ENCODE data around the gene RANBP3L. TPM values are rescaled to one million over a fixed set of nuclear protein-coding genes. Genes with fewer than 3 reads are reported as not detected.
"Not testable (repeated sequence)": the region's sequence is repeated elsewhere in the genome, so short reads cannot be mapped to it uniquely, and the experiment has no call there.

Gene RANBP3L
- total RNA-seq, 1 donor from 2014 or later, result not detected

- FAIRE-seq, result no peak
- no peaks in the 10 kb centered on the region for H3K27me3 ChIP-seq (ENCODE audit: control insufficient read depth, insufficient read depth, low read length)
- DNase-seq (ENCODE audit: low read depth), result no peak
- TF ChIP-seq CTCF (IDR thresholded peaks at IDR 0.05; ENCODE audit: insufficient read depth, low read length, severe bottlenecking), result no peak
- H3K4me3 ChIP-seq (ENCODE audit: low read depth, low read length), result no peak overlapping the region
- no peaks in the 10 kb centered on the region for H3K36me3 ChIP-seq (ENCODE audit: control insufficient read depth, insufficient read depth, low read length)
These were observed 99.2 kb downstream of the RANBP3L start for GRCh38 chr5:36202521-36202961.

- FAIRE-seq (no peak), DNase-seq (ENCODE audit: low read depth) (peak; percentile 88)
- H3K27me3 ChIP-seq (ENCODE audit: control insufficient read depth, insufficient read depth, low read length), result no peaks in the 10 kb centered on the region
- no peak overlapping the region for H3K4me3 ChIP-seq (ENCODE audit: low read depth, low read length)
- peaks cover 2% of the 10 kb centered on the region for H3K36me3 ChIP-seq (ENCODE audit: control insufficient read depth, insufficient read depth, low read length)
- TF ChIP-seq CTCF (IDR thresholded peaks at IDR 0.05; ENCODE audit: insufficient read depth, low read length, severe bottlenecking), result no peak
These were observed 101.2 kb downstream of the RANBP3L start for GRCh38 chr5:36200513-36200912.

DNA sequence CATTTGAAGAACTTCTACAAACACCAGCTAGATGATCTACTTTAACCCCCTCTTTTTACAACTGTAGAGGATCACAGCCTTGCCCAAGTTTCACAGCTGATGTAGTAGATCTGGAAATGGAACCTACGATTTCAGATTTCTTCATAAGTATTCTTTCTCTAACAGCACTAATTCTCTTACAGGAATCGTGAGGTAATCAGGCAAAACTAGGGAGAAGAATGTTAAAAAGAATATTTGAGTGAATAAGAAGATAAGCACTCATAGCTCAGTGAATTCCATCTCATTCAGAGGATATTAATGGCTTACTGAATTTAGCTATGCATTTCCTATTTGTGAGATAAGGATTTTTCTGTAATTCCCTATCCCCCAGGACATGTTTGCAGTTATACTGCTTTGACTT lies 102.1 kb downstream of the RANBP3L start:
- no peak for FAIRE-seq
- TF ChIP-seq CTCF (IDR thresholded peaks at IDR 0.05; ENCODE audit: insufficient read depth, low read length, severe bottlenecking), result no peak

DNA sequence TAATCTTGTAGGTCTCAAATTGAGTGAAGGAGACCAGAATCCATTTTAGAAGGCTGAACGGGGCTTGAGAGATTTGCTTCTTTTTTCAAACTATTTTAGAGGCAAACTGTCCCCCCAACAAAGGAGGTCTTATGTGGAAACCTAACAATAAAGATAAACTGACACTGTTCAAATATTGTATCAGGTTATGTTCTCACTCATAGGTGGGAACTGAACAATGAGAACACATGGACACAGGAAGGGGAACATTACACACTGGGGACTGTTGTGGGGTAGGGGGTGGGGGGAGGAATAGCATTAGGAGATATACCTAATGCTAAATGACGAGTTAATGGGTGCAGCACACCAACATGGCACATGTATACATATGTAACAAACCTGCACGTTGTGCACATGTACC lies 102.9 kb downstream of the RANBP3L start:
- not testable (repeated sequence) for DNase-seq (ENCODE audit: low read depth)

More for the DNA sequence above, 102.1 kb downstream of the RANBP3L start:
- peaks cover 2% of the 10 kb centered on the region for H3K36me3 ChIP-seq (ENCODE audit: control insufficient read depth, insufficient read depth, low read length)
- no peaks in the 10 kb centered on the region for H3K27me3 ChIP-seq (ENCODE audit: control insufficient read depth, insufficient read depth, low read length)
- DNase-seq (ENCODE audit: low read depth), result no peak
- H3K4me3 ChIP-seq (ENCODE audit: low read depth, low read length), result no peak overlapping the region

More for the DNA sequence above, 102.9 kb downstream of the RANBP3L start:
- not testable (repeated sequence) for H3K27me3 ChIP-seq (ENCODE audit: control insufficient read depth, insufficient read depth, low read length); H3K4me3 ChIP-seq (ENCODE audit: low read depth, low read length); FAIRE-seq; H3K36me3 ChIP-seq (ENCODE audit: control insufficient read depth, insufficient read depth, low read length)

Other genes starting within 250 kb of the RANBP3L start
- not detected in 2 replicates for gene UGT3A2, start 235.0 kb downstream of the RANBP3L start, total RNA-seq
- 5.3 and 8.4 TPM in 2 replicates for gene LMBRD2, start 150.0 kb downstream of the RANBP3L start, total RNA-seq
- 8.8 and 9.5 TPM in 2 replicates for gene SKP2, start 149.8 kb downstream of the RANBP3L start, total RNA-seq
- 27.6 and 33.9 TPM in 2 replicates for gene NADK2, start 60.0 kb downstream of the RANBP3L start, total RNA-seq

Measured in bronchial epithelial cell (primary cell).